B cell (primary cell): ENCODE results near the gene KIFBP. TPM values are rescaled to one million over a fixed set of nuclear protein-coding genes. Genes with fewer than 3 reads are reported as not detected.

Source experiments
- ATAC-seq: fragments of 200-7000 bp; cut with Tn5 transposase; one replicate; pipeline ENCODE4 v1.10.0; 2021; ENCODE audit warnings: low read depth, mild to moderate bottlenecking, moderate number of reproducible peaks, moderate library complexity
- CTCF ChIA-PET: fragments of 350-600 bp; sonication (Branson Sonifier 250); formaldehyde crosslinking; loops from one replicate; lab custom pipeline; 2021; ENCODE audit warnings: antibody characterized with exemption, inconsistent platforms; lab: Charles Lee
- POLR2A ChIA-PET: fragments of 350-600 bp; sonication (Branson Sonifier 250); formaldehyde crosslinking; loops from one replicate; lab custom pipeline; 2021; ENCODE audit warnings: antibody characterized with exemption; lab: Charles Lee
- DNase-seq: peaks from one replicate; pipeline ENCODE4 v3.0.0; 2013
- H2AFZ ChIP-seq: 2 replicates; pipeline ENCODE4 v1.6.1; 2012; ENCODE audit warnings: mild to moderate bottlenecking, low read depth, low read length; ENCODE audit not compliant: insufficient read depth, poor library complexity, severe bottlenecking
- H3K27ac ChIP-seq, 2 donors: 1 replicate in 1 of 2; 2 replicates in 1 of 2; pipeline ENCODE4 v1.5.1; 2012 to 2013; ENCODE audit warnings: low read length in 2 of 2, mild to moderate bottlenecking in 2 of 2, moderate library complexity in 1 of 2
- H3K27me3 ChIP-seq, 4 experiments: fragments of 200-600 bp in 1 of 4; sonication (generic) in 1 of 4; replicated peaks in 1 of 4; 1 replicate in 2 of 4; 2 replicates in 2 of 4; pipeline versions ENCODE4 v1.6.1 to v1.7.0; 2013 to 2016; ENCODE audit warnings: low read length in 3 of 4, mild to moderate bottlenecking in 2 of 4, mixed read lengths in 1 of 4, moderate library complexity in 1 of 4; ENCODE audit not compliant: insufficient read depth in 4 of 4, control insufficient read depth in 3 of 4; ENCODE audit errors: control extremely low read depth in 1 of 4
- H3K36me3 ChIP-seq, 2 experiments: replicated peaks in 1 of 2; 1 replicate in 1 of 2; 2 replicates in 1 of 2; pipeline versions ENCODE4 v1.6.1 to v1.7.1; 2013; ENCODE audit warnings: low read length in 1 of 2; ENCODE audit not compliant: insufficient read depth in 2 of 2, control insufficient read depth in 1 of 2; ENCODE audit errors: control extremely low read depth in 1 of 2, extremely low read depth in 1 of 2
- H3K4me1 ChIP-seq, 2 donors: fragments of 200-600 bp in 1 of 2; sonication (generic) in 1 of 2; 1 replicate in 1 of 2; 2 replicates in 1 of 2; pipeline versions ENCODE4 v1.5.1 to v1.6.1; 2013 to 2017; ENCODE audit warnings: low read length in 2 of 2; ENCODE audit not compliant: control insufficient read depth in 2 of 2, insufficient read depth in 2 of 2
- H3K4me2 ChIP-seq: replicated peaks from 2 replicates; pipeline ENCODE3; 2012; ENCODE audit warnings: mild to moderate bottlenecking, low read depth, low read length; ENCODE audit not compliant: poor library complexity, severe bottlenecking
- H3K4me3 ChIP-seq, 5 experiments: fragments of 200-600 bp in 1 of 5; sonication (generic) in 1 of 5; 1 replicate in 3 of 5; 2 replicates in 2 of 5; pipeline versions ENCODE4 v1.5.1 to v1.7.0; 2011 to 2016; ENCODE audit warnings: low read length in 4 of 5, mild to moderate bottlenecking in 4 of 5, low read depth in 2 of 5, control low read depth in 1 of 5, moderate library complexity in 1 of 5; ENCODE audit not compliant: insufficient read depth in 1 of 5; ENCODE audit errors: control extremely low read depth in 1 of 5, extremely low read depth in 1 of 5
- H3K79me2 ChIP-seq: fragments of 200-600 bp; sonication (generic); one replicate; pipeline ENCODE4 v1.6.0; 2016; ENCODE audit warnings: low read length; ENCODE audit not compliant: control insufficient read depth, insufficient read depth
- H3K9ac ChIP-seq: fragments of 200-600 bp; sonication (generic); 2 replicates; pipeline ENCODE4 v1.6.1; 2017; ENCODE audit warnings: mild to moderate bottlenecking, low read length, moderate library complexity
- H3K9me3 ChIP-seq, 3 donors: one replicate each; pipeline versions ENCODE4 v1.6.1 to v1.7.1; 2013; ENCODE audit warnings: low read length in 2 of 3; ENCODE audit not compliant: control insufficient read depth in 2 of 3, insufficient read depth in 1 of 3; ENCODE audit errors: control extremely low read depth in 1 of 3
- H4K20me1 ChIP-seq: 2 replicates; pipeline ENCODE4 v1.6.0; 2012; ENCODE audit warnings: mild to moderate bottlenecking, low read length; ENCODE audit not compliant: insufficient read depth, control insufficient read depth, poor library complexity, severe bottlenecking
- H3K27ac Mint-ChIP-seq: one replicate; pipeline ENCODE4 v1.8.0; 2021; ENCODE audit warnings: mixed read lengths
- H3K27me3 Mint-ChIP-seq: one replicate; pipeline ENCODE4 v1.8.0; 2021; ENCODE audit warnings: mixed read lengths
- H3K4me1 Mint-ChIP-seq: one replicate; pipeline ENCODE4 v1.8.0; 2021; ENCODE audit warnings: mixed read lengths
- H3K4me3 Mint-ChIP-seq: one replicate; pipeline ENCODE4 v1.8.0; 2021; ENCODE audit warnings: mixed read lengths
- H3K9me3 Mint-ChIP-seq: one replicate; pipeline ENCODE4 v1.8.0; 2022; ENCODE audit warnings: mixed read lengths; ENCODE audit not compliant: insufficient read depth
- CTCF ChIP-seq: fragments of 200-600 bp; IDR thresholded peaks from one replicate; pipeline ENCODE4 v1.8.0; 2022; ENCODE audit warnings: antibody characterized with exemption, mild to moderate bottlenecking
- EZH2 ChIP-seq: IDR thresholded peaks from 2 replicates; pipeline ENCODE4 v1.6.1; 2012; ENCODE audit warnings: borderline replicate concordance, low read depth, mild to moderate bottlenecking, moderate library complexity, low read length; ENCODE audit not compliant: insufficient read depth, poor library complexity, severe bottlenecking
- WGBS: methylation state at CpG from one replicate; pipeline ENCODE4 v1.1.5; 2013; ENCODE audit warnings: missing lambda C conversion rate; ENCODE audit not compliant: insufficient coverage; 5-methylcytosine and 5-hydroxymethylcytosine counted together
- intact Hi-C: fragments of 100-400 bp; cut with micrococcal nuclease; formaldehyde crosslinking; loops from one replicate; pipeline ENCODE4 v1.10.0; 2022
- polyA plus RNA-seq: library from polyadenylated mRNA; depleted of rRNA; stranded (reverse); fragments of >200 nt; gene quantifications from 2 replicates; pipeline ENCODE4 v1.2.3, GENCODE V29; 2012
- total RNA-seq, 2 donors: library from RNA; stranded (reverse); fragments of 120-200 nt in 1 of 2; gene quantifications; 1 replicate in 1 of 2; 2 replicates in 1 of 2; pipeline versions ENCODE4 v1.2.3 to v1.2.4, GENCODE V29; 2013 to 2022

Gene KIFBP
- total and polyA plus RNA-seq, 2 donors (not counting 1 experiment from before 2014, with no cell fraction given) = 5.2 to 13.5 TPM

GRCh38 chr10:69061305-69062161 lies 72.9 kb downstream of the KIFBP start:
- Mint-ChIP-seq H3K4me3 (peak overlapping the region; percentile 79), H3K4me1 (peaks cover 33% of the 10 kb centered on the region), H3K27me3 (no peaks in the 10 kb centered on the region), H3K27ac (peak overlapping the region; percentile 12), H3K9me3 (no peaks in the 10 kb centered on the region)
- Histone ChIP-seq H3K4me1 (peaks cover 6 to 20% of the 10 kb centered on the region in 2 donors), H3K9me3 (no peaks in the 10 kb centered on the region), H3K36me3 (no peaks in the 10 kb centered on the region), H4K20me1 (no peaks in the 10 kb centered on the region), H3K9ac (peak overlapping the region; percentile 54), H3K79me2 (no peaks in the 10 kb centered on the region), H3K4me2 (peak overlapping the region; percentile 74), H3K4me3 (peak overlapping the region; percentile 29 to 56 (median 51)), H2AFZ (peak overlapping the region; percentile 86), H3K27ac (peak overlapping the region in 1 of 2 donors; percentile 2), H3K27me3 (no peaks in the 10 kb centered on the region)
- peak; percentile 69 for ATAC-seq
- 1% methylated on average over 15 of the region's 20 CpGs for WGBS
- peak; percentile 38 for DNase-seq
- intact Hi-C loops = no loop called here
- ChIA-PET CTCF (no interaction called here), POLR2A (no interaction called here)
- no peak for TF ChIP-seq CTCF
- TF ChIP-seq EZH2 = no peak

GRCh38 chr10:69062901-69063300 lies 74.3 kb downstream of the KIFBP start:
- intact Hi-C loops = no loop called here
- no peaks in the 10 kb centered on the region for H3K27me3 ChIP-seq
- no peak for ATAC-seq
- no peak for TF ChIP-seq CTCF
- no peak for TF ChIP-seq EZH2
- POLR2A ChIA-PET = no interaction called here
- 100% methylated on average over 2 of the region's 5 CpGs for WGBS
- H3K4me3 ChIP-seq = no peak overlapping the region
- CTCF ChIA-PET = no interaction called here
- no peaks in the 10 kb centered on the region for H4K20me1 ChIP-seq
- DNase-seq = no peak
- H3K4me1 ChIP-seq = peaks cover 6 to 17% of the 10 kb centered on the region in 2 donors
- Mint-ChIP-seq H3K4me3 (no peak overlapping the region), H3K27me3 (no peaks in the 10 kb centered on the region), H3K4me1 (peaks cover 24% of the 10 kb centered on the region), H3K9me3 (no peaks in the 10 kb centered on the region), H3K27ac (no peak overlapping the region)
- H3K4me2 ChIP-seq = no peak overlapping the region
- no peaks in the 10 kb centered on the region for H3K79me2 ChIP-seq
- no peak overlapping the region for H3K9ac ChIP-seq
- no peak overlapping the region for H2AFZ ChIP-seq
- H3K27ac ChIP-seq = no peak overlapping the region
- no peaks in the 10 kb centered on the region for H3K36me3 ChIP-seq
- H3K9me3 ChIP-seq = no peaks in the 10 kb centered on the region
